GM12874 (cell line): ENCODE results near the gene ESRRG.

Experiments
- CTCF ChIP-seq: IDR thresholded peaks from 2 replicates; pipeline ENCODE4 v1.5.1; 2011; ENCODE audit warnings: low read depth, mild to moderate bottlenecking, control low read depth, low read length, moderate library complexity; ENCODE audit not compliant: insufficient read depth

ESRRG gene

GRCh38 chr1:216723274-216723780 lies at the start of gene ESRRG:
ESRRG (minus strand) TSS chr1:216723429; CDS start chr1:216723299, 130 bp downstream.
- TF ChIP-seq CTCF, result no peak

GRCh38 chr1:216771922-216772321 lies 48.7 kb upstream of the ESRRG start:
- TF ChIP-seq CTCF, result no peak

DNA sequence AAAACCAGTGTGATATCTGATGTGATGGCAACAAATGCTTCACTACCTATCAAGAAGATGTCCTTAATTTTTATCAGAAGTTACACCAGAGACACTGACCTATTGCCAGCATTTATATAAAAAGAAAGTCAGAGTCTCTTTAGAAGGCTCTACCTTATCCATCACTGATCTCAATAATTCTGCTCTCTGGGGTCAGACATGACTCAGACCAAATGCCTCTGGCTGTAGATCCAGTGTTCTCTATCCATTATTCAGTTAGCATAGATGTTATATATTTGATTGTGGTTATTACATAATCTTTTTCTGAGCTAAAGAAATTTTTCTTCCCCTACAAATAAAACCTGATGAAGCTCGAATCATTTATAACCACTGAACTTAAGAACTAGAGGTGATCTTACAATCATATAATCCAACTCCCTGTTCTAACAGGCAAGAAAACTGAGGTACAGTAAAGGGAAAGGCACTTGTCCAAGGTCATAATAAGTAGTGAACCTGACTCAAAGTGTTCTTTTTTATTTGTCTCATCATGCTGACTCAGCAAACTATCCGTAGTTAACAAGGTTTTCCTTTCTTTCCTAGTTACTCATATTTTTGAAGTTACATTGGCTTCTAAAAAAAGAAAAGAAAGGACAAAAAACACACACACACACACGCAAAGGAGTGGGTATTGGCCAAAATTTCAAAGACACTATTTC lies 43.6 kb upstream of the ESRRG start:
- no peak for TF ChIP-seq CTCF

- no peak for TF ChIP-seq CTCF
Observed at GRCh38 chr1:216765346-216766300, 42.4 kb upstream of the ESRRG start.

DNA sequence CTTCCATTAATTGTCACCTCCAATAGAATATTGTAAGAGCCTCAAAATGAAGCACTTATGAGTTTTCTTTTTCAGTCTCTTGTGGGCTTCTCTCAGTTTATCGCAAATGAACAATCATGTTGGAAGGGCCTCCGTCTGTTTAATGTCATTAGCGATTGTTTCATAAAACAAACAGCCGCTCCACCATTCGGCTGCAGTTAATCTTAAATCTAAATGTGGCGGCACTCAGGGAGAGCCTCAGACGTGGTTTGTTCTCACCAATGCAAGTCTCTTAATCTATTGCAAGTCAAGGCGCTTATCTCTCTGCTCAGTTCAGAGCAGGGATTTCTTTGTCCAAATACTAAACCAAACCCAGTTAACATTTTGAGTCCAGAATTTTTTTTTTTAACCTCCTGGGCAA lies 34.9 kb upstream of the ESRRG start:
- no peak for TF ChIP-seq CTCF

- no peak for TF ChIP-seq CTCF
Observed at GRCh38 chr1:216757110-216757509, 33.9 kb upstream of the ESRRG start.

- TF ChIP-seq CTCF, result no peak
Observed at GRCh38 chr1:216750961-216751360, 27.7 kb upstream of the ESRRG start.
